D721Med (cell line): ENCODE measurements around the gene LINS1.

Experiments used
- DNase-seq: peaks from one replicate; pipeline ENCODE4 v3.0.0; 2011; ENCODE audit warnings: low spot score; ENCODE audit not compliant: insufficient read length
- FAIRE-seq: peaks from 2 replicates; lab custom pipeline; 2011; peaks lifted over from hg19 to GRCh38; lab: Jason Lieb, UNC
- CTCF ChIP-seq: IDR thresholded peaks from 2 replicates; pipeline ENCODE4 v1.5.1; 2012; ENCODE audit warnings: mild to moderate bottlenecking, control low read depth; ENCODE audit not compliant: insufficient read depth; ENCODE audit errors: missing control alignments

The LINS1 gene

GRCh38 chr15:100601617-100602063 lies 344 bp downstream of the LINS1 start:
- no peak for FAIRE-seq
- no peak for TF ChIP-seq CTCF
- no peak for DNase-seq

- FAIRE-seq (no peak), DNase-seq (no peak)
- TF ChIP-seq CTCF, result no peak
Measured at GRCh38 chr15:100601163-100601562, 821 bp downstream of the LINS1 start.

- no peak for TF ChIP-seq CTCF
- FAIRE-seq (no peak), DNase-seq (no peak)
Measured at GRCh38 chr15:100598655-100599054, 3.3 kb downstream of the LINS1 start.

- no peak for FAIRE-seq
- no peak for TF ChIP-seq CTCF
- no peak for DNase-seq
Measured at GRCh38 chr15:100597862-100598261, 4.1 kb downstream of the LINS1 start.

GRCh38 chr15:100596792-100597191 lies 5.2 kb downstream of the LINS1 start:
- no peak for FAIRE-seq
- TF ChIP-seq CTCF, result no peak

GRCh38 chr15:100595964-100596363 lies 6.0 kb downstream of the LINS1 start:
- DNase-seq (no peak), FAIRE-seq (no peak)
- TF ChIP-seq CTCF, result no peak

More at GRCh38 chr15:100596792-100597191, 5.2 kb downstream of the LINS1 start:
- no peak for DNase-seq

GRCh38 chr15:100593431-100593830 lies 8.6 kb downstream of the LINS1 start:
- no peak for TF ChIP-seq CTCF
- no peak for DNase-seq
- FAIRE-seq, result no peak
